ENCODE data around the gene TPSB2.

Gene TPSB2

GRCh38 chr16:1208239-1208830, 21.6 kb downstream of the TPSB2 start:
- TF ChIP-seq GATA2 (IDR thresholded peaks at IDR 0.05; ENCODE audit: low read depth, low read length) (no peak), GATA3 (IDR thresholded peaks at IDR 0.05; ENCODE audit: low read depth, low read length) (no peak)

GRCh38 chr16:1206786-1207185, 23.2 kb downstream of the TPSB2 start:
- TF ChIP-seq GATA3 (IDR thresholded peaks at IDR 0.05; ENCODE audit: low read depth, low read length), result no peak
- no peak for TF ChIP-seq GATA2 (IDR thresholded peaks at IDR 0.05; ENCODE audit: low read depth, low read length)

GRCh38 chr16:1206326-1206725, 23.7 kb downstream of the TPSB2 start:
- TF ChIP-seq GATA3 (IDR thresholded peaks at IDR 0.05; ENCODE audit: low read depth, low read length), result no peak
- TF ChIP-seq GATA2 (IDR thresholded peaks at IDR 0.05; ENCODE audit: low read depth, low read length), result no peak

- no peak for TF ChIP-seq GATA2 (IDR thresholded peaks at IDR 0.05; ENCODE audit: low read depth, low read length)
- no peak for TF ChIP-seq GATA3 (IDR thresholded peaks at IDR 0.05; ENCODE audit: low read depth, low read length)
These were observed 25.1 kb downstream of the TPSB2 start for GRCh38 chr16:1204933-1205332.

GRCh38 chr16:1202274-1202673, 27.7 kb downstream of the TPSB2 start:
- TF ChIP-seq GATA2 (IDR thresholded peaks at IDR 0.05; ENCODE audit: low read depth, low read length) (no peak), GATA3 (IDR thresholded peaks at IDR 0.05; ENCODE audit: low read depth, low read length) (no peak)

GRCh38 chr16:1201444-1201843, 28.5 kb downstream of the TPSB2 start:
- TF ChIP-seq GATA3 (IDR thresholded peaks at IDR 0.05; ENCODE audit: low read depth, low read length) (no peak), GATA2 (IDR thresholded peaks at IDR 0.05; ENCODE audit: low read depth, low read length) (no peak)

GRCh38 chr16:1200014-1200627, 29.9 kb downstream of the TPSB2 start:
- TF ChIP-seq GATA2 (IDR thresholded peaks at IDR 0.05; ENCODE audit: low read depth, low read length), result no peak
- no peak for TF ChIP-seq GATA3 (IDR thresholded peaks at IDR 0.05; ENCODE audit: low read depth, low read length)

GRCh38 chr16:1199347-1200013, 30.5 kb downstream of the TPSB2 start:
- TF ChIP-seq GATA2 (IDR thresholded peaks at IDR 0.05; ENCODE audit: low read depth, low read length), result no peak
- TF ChIP-seq GATA3 (IDR thresholded peaks at IDR 0.05; ENCODE audit: low read depth, low read length), result no peak

- TF ChIP-seq GATA2 (IDR thresholded peaks at IDR 0.05; ENCODE audit: low read depth, low read length), result no peak
- TF ChIP-seq GATA3 (IDR thresholded peaks at IDR 0.05; ENCODE audit: low read depth, low read length), result no peak
These were observed 31.8 kb downstream of the TPSB2 start for GRCh38 chr16:1198194-1198593.

- TF ChIP-seq GATA2 (IDR thresholded peaks at IDR 0.05; ENCODE audit: low read depth, low read length), result no peak
- no peak for TF ChIP-seq GATA3 (IDR thresholded peaks at IDR 0.05; ENCODE audit: low read depth, low read length)
These were observed 32.6 kb downstream of the TPSB2 start for GRCh38 chr16:1197237-1197866.

- no peak for TF ChIP-seq GATA3 (IDR thresholded peaks at IDR 0.05; ENCODE audit: low read depth, low read length)
- TF ChIP-seq GATA2 (IDR thresholded peaks at IDR 0.05; ENCODE audit: low read depth, low read length), result no peak
These were observed 33.5 kb downstream of the TPSB2 start for GRCh38 chr16:1196494-1196893.

GRCh38 chr16:1195393-1195666, 34.7 kb downstream of the TPSB2 start:
- TF ChIP-seq GATA2 (IDR thresholded peaks at IDR 0.05; ENCODE audit: low read depth, low read length) (no peak), GATA3 (IDR thresholded peaks at IDR 0.05; ENCODE audit: low read depth, low read length) (no peak)

- TF ChIP-seq GATA3 (IDR thresholded peaks at IDR 0.05; ENCODE audit: low read depth, low read length), result no peak
- no peak for TF ChIP-seq GATA2 (IDR thresholded peaks at IDR 0.05; ENCODE audit: low read depth, low read length)
These were observed 35.2 kb downstream of the TPSB2 start for GRCh38 chr16:1194665-1195392.

All from SH-SY5Y (cell line).